PC-3 (cell line): ENCODE measurements around the gene MLEC.

Experiments used
- EZH2phosphoT487 ChIP-seq: fragments of 300-600 bp; sonication (generic); IDR thresholded peaks from 2 replicates; pipeline ENCODE4 v1.6.1; 2018; ENCODE audit warnings: mild to moderate bottlenecking, antibody characterized with exemption, low read length, borderline replicate concordance
- TF ChIP-seq, protein P1 (sequence below): fragments of 300-600 bp; sonication (generic); conservative IDR thresholded peaks from 2 replicates; pipeline ENCODE4 v1.5.1; 2017; ENCODE audit warnings: antibody characterized with exemption, low read depth, mild to moderate bottlenecking, low read length

DNA sequence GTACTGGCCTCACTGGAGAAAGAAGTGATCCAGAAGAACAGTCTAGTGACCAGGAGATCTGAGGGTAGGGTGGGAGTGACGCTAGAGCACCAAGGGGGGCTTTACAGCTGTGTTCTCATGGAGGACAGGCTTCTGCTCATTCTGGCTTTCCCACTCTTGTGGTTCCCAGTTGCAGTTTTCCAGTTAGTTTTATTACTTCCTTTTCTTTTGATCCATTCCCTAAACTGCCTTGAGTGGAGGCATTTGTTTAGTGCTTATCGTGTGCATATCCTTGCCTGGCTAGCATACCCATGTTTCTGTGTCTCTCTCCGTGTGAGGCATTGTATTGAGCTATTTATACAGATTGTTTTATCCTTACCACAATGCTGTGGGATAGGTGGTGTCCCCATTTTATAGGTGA is 4.0 kb downstream of the MLEC start:
- TF ChIP-seq EZH2phosphoT487, result no peak
- TF ChIP-seq, protein P1, sequence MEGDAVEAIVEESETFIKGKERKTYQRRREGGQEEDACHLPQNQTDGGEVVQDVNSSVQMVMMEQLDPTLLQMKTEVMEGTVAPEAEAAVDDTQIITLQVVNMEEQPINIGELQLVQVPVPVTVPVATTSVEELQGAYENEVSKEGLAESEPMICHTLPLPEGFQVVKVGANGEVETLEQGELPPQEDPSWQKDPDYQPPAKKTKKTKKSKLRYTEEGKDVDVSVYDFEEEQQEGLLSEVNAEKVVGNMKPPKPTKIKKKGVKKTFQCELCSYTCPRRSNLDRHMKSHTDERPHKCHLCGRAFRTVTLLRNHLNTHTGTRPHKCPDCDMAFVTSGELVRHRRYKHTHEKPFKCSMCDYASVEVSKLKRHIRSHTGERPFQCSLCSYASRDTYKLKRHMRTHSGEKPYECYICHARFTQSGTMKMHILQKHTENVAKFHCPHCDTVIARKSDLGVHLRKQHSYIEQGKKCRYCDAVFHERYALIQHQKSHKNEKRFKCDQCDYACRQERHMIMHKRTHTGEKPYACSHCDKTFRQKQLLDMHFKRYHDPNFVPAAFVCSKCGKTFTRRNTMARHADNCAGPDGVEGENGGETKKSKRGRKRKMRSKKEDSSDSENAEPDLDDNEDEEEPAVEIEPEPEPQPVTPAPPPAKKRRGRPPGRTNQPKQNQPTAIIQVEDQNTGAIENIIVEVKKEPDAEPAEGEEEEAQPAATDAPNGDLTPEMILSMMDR, result no peak
